K562 (cell line): ENCODE data around the gene ECM1. TPM values are rescaled to one million over a fixed set of nuclear protein-coding genes. Genes with fewer than 3 reads are reported as not detected.

ENCODE experiments used
- ATAC-seq: fragments of 200-7000 bp; cut with Tn5 transposase; 3 replicates; pipeline ENCODE4 v1.9.1; 2020; ENCODE audit warnings: moderate library complexity
- BruUV-seq: library from RNA; stranded (reverse); fragments of 400-500 nt; replicated peaks from 2 replicates; lab custom pipeline; 2021; lab: Mats Ljungman, UMichigan
- CTCF ChIA-PET: fragments of 300-600 bp; formaldehyde crosslinking; extraction: SDS; loops from one replicate; lab custom pipeline; 2021; ENCODE audit warnings: low intra/inter-chr PET ratio; lab: Yijun Ruan, JAX
- POLR2A ChIA-PET: fragments of 300-600, 350-650 bp; sonication (Branson Sonifier 250); formaldehyde crosslinking; extraction: SDS; loops from one replicate; lab custom pipeline; 2021; ENCODE audit warnings: antibody characterized with exemption, inconsistent platforms; lab: Yijun Ruan, JAX
- DNase-seq, 4 experiments: peaks; one replicate each; pipeline versions ENCODE4 v3.0.0 to v3.0.0-alpha.2; 2011 to 2018; ENCODE audit warnings: low spot score in 3 of 4, mixed read lengths in 3 of 4; ENCODE audit errors: extremely low read depth in 1 of 4
- FAIRE-seq: peaks from 2 replicates; lab custom pipeline; 2011; peaks lifted over from hg19 to GRCh38; lab: Jason Lieb, UNC
- H2AFZ ChIP-seq: 2 replicates; pipeline ENCODE4 v1.6.0; 2011; ENCODE audit warnings: low read depth, low read length, control low read depth, inconsistent platforms
- H3K27ac ChIP-seq: fragments of 200-600 bp; 3 replicates; pipeline ENCODE4 v1.8.0; 2011; ENCODE audit warnings: low read depth, mild to moderate bottlenecking, control low read depth, inconsistent platforms, low read length, moderate library complexity, mixed read lengths; ENCODE audit errors: extremely low read depth
- H3K27me3 ChIP-seq, 2 experiments: fragments of 300-600 bp in 1 of 2; 2 replicates in 1 of 2; 3 replicates in 1 of 2; pipeline versions ENCODE4 v1.6.0 to v1.8.0; 2011; ENCODE audit warnings: inconsistent platforms in 2 of 2, low read length in 2 of 2, mild to moderate bottlenecking in 1 of 2, mixed read lengths in 1 of 2, moderate library complexity in 1 of 2; ENCODE audit not compliant: control insufficient read depth in 2 of 2, insufficient read depth in 2 of 2
- H3K36me3 ChIP-seq: fragments of 300-600 bp; 3 replicates; pipeline ENCODE4 v1.8.0; 2011; ENCODE audit warnings: mild to moderate bottlenecking, low read length, inconsistent platforms; ENCODE audit not compliant: control insufficient read depth, insufficient read depth
- H3K4me1 ChIP-seq, 2 experiments: fragments of 200-600 bp in 1 of 2; replicated peaks in 1 of 2; 2 replicates in 1 of 2; 3 replicates in 1 of 2; pipeline versions ENCODE4 v1.5.1 to v1.8.0; 2011; ENCODE audit warnings: inconsistent platforms in 2 of 2, low read length in 2 of 2, mild to moderate bottlenecking in 1 of 2, mixed read lengths in 1 of 2, moderate library complexity in 1 of 2; ENCODE audit not compliant: control insufficient read depth in 2 of 2, insufficient read depth in 2 of 2
- H3K4me2 ChIP-seq: 2 replicates; pipeline ENCODE4 v1.6.1; 2011; ENCODE audit warnings: low read length, control low read depth, inconsistent platforms, mixed read lengths; ENCODE audit not compliant: insufficient read depth
- H3K4me3 ChIP-seq: fragments of 200-600 bp; sonication (generic), shearing (Covaris generic); 2 replicates; pipeline ENCODE4 v1.5.1; 2016; ENCODE audit warnings: control low read depth, inconsistent platforms
- H3K79me2 ChIP-seq: fragments of 200-600 bp; 3 replicates; pipeline ENCODE4 v1.8.0; 2011; ENCODE audit warnings: low read length, inconsistent platforms; ENCODE audit not compliant: control insufficient read depth, insufficient read depth
- H3K9ac ChIP-seq, 2 experiments: 2 replicates each; pipeline versions ENCODE4 v1.6.0 to v1.6.1; 2011; ENCODE audit warnings: low read depth in 2 of 2, low read length in 2 of 2, control low read depth in 1 of 2, inconsistent platforms in 1 of 2, mild to moderate bottlenecking in 1 of 2, mixed read lengths in 1 of 2; ENCODE audit not compliant: insufficient read depth in 1 of 2
- H3K9me1 ChIP-seq: one replicate; pipeline ENCODE4 v1.6.0; 2011; ENCODE audit warnings: inconsistent platforms, mild to moderate bottlenecking, low read length, moderate library complexity; ENCODE audit not compliant: control insufficient read depth, insufficient read depth
- H3K9me3 ChIP-seq: replicated peaks from 2 replicates; pipeline ENCODE4 v1.5.1; 2011; ENCODE audit warnings: low read depth, low read length, inconsistent platforms; ENCODE audit not compliant: control insufficient read depth, insufficient read depth
- H4K20me1 ChIP-seq: replicated peaks from 2 replicates; pipeline ENCODE4 v1.6.1; 2011; ENCODE audit warnings: low read length, inconsistent platforms, mixed read lengths; ENCODE audit not compliant: control insufficient read depth, insufficient read depth
- AFF1 ChIP-seq, 2 experiments: fragments of 450-650 bp; IDR thresholded peaks; 2 replicates each; pipeline ENCODE4 v1.6.1; 2018; ENCODE audit warnings: mild to moderate bottlenecking in 2 of 2, low read depth in 1 of 2; ENCODE audit not compliant: partially characterized antibody in 2 of 2
- CBX3 ChIP-seq, 2 experiments: IDR thresholded peaks; 1 replicate in 1 of 2; 2 replicates in 1 of 2; pipeline ENCODE4 v1.6.1; 2012; ENCODE audit warnings: inconsistent platforms in 2 of 2, low read length in 2 of 2, borderline replicate concordance in 1 of 2, control low read depth in 1 of 2
- CTCFL ChIP-seq: IDR thresholded peaks from 2 replicates; pipeline ENCODE4 v1.6.1; 2011; ENCODE audit warnings: borderline replicate concordance, low read depth, mild to moderate bottlenecking, moderate library complexity, low read length; ENCODE audit not compliant: insufficient read depth, poor library complexity, severe bottlenecking
- HDAC8 ChIP-seq: fragments of 450-650 bp; IDR thresholded peaks from 2 replicates; pipeline ENCODE4 v1.6.1; 2016; ENCODE audit warnings: mild to moderate bottlenecking, missing genetic modification characterization, moderate library complexity, missing compliant biosample characterization
- ZFX ChIP-seq: sonication (generic); formaldehyde crosslinking; IDR thresholded peaks from 2 replicates; pipeline ENCODE4 v1.8.0; 2022; ENCODE audit warnings: mild to moderate bottlenecking, missing genetic modification reagents, moderate library complexity
- ZNF551 ChIP-seq: fragments of 250-450 bp; sonication (Bioruptor Pico); IDR thresholded peaks from 2 replicates; pipeline ENCODE4 v1.5.0; 2021; ENCODE audit warnings: mild to moderate bottlenecking, moderate library complexity
- WGBS: fragments of 100-300 bp; shearing (Covaris generic); methylation state at CpG from one replicate; pipeline ENCODE4 v1.1.6; 2016; ENCODE audit warnings: low coverage, mixed read lengths; ENCODE audit not compliant: insufficient coverage; ENCODE audit errors: missing lambda C conversion rate; 5-methylcytosine and 5-hydroxymethylcytosine counted together
- in situ Hi-C: fragments of 300-500 bp; cut with MboI; formaldehyde crosslinking; loops from 4 replicates; pipeline ENCODE4 v1.15.0; 2018; ENCODE audit warnings: inconsistent platforms, mixed read lengths
- intact Hi-C: fragments of 100-400 bp; cut with micrococcal nuclease; formaldehyde crosslinking; loops from 2 replicates; pipeline ENCODE4 v1.14.2; 2022
- polyA plus RNA-seq, 8 experiments: library from polyadenylated mRNA; depleted of rRNA in 4 of 8; stranded (reverse) in 5 of 8; unstranded in 3 of 8; fragments of >200 nt; fragmentation: Nextera tagmentation in 2 of 8; fragmentation: Illumina TruSeq in 1 of 8; extraction: Ambion mirVana in 2 of 8; extraction: Trizol in 1 of 8; gene quantifications; 2 replicates each; pipeline versions ENCODE4 v1.2.1 to v1.2.3, GENCODE V29; 2011 to 2014; ENCODE audit warnings: inconsistent platforms in 1 of 8, missing spikeins in 1 of 8
- total RNA-seq, 7 experiments: library from RNA; depleted of rRNA in 6 of 7; stranded (reverse); fragments of >200 nt in 6 of 7; fragmentation: Illumina TruSeq in 2 of 7; extraction: Trizol in 2 of 7; gene quantifications; 2 replicates each; pipeline versions ENCODE4 v1.2.1 to v1.2.3, GENCODE V29; 2011 to 2021; ENCODE audit warnings: low replicate concordance in 1 of 7
- TF ChIP-seq, protein P1 (sequence below): fragments of 450-650 bp; IDR thresholded peaks from 2 replicates; pipeline ENCODE4 v1.6.1; 2017; ENCODE audit warnings: antibody characterized with exemption, mild to moderate bottlenecking

The ECM1 gene
- total and polyA plus RNA-seq, 9 of the 15 experiments (the other 6 are each of a cell fraction or from before 2014, with no cell fraction given): 6.6 to 52.2 (median 12.8) TPM

GRCh38 chr1:150537732-150538684, 30.1 kb downstream of the ECM1 start:
- Histone ChIP-seq H2AFZ (peak overlapping the region; percentile 82), H3K4me2 (no peak overlapping the region), H3K4me1 (peaks cover 4 to 20% of the 10 kb centered on the region in 2 experiments; a peak in 4 of 5 replicates), H3K27me3 (no peaks in the 10 kb centered on the region), H3K27ac (no peak overlapping the region; the same call in 2 of the 3 replicates), H3K9me1 (no peaks in the 10 kb centered on the region), H3K4me3 (no peak overlapping the region), H3K79me2 (no peaks in the 10 kb centered on the region), H4K20me1 (no peaks in the 10 kb centered on the region), H3K9me3 (no peaks in the 10 kb centered on the region), H3K9ac (peak overlapping the region in 1 of 2 experiments; percentile 79; a peak in 2 of 4 replicates), H3K36me3 (no peaks in the 10 kb centered on the region)
- FAIRE-seq: no peak
- BruUV-seq: no TSS peak
- WGBS: 76% methylated on average over 15 of the region's 17 CpGs
- DNase-seq: peak in 1 of 4 experiments; percentile 48
- POLR2A ChIA-PET: interaction anchor here (0.6 to 6.3 kb wide), 4 partner anchors 9 to 78 kb away, joined by 3 to 53 read pairs (median 6); partner anchors contain the start of genes ADAMTSL4 and FALEC
- ATAC-seq: peak; percentile 75
- intact Hi-C loops: no loop called here
- in situ Hi-C loops: no loop called here
- CTCF ChIA-PET: no interaction called here
- peak in 1 of 2 experiments; percentile 51 for TF ChIP-seq AFF1 (IDR thresholded peaks at IDR 0.05; ENCODE audit: low read depth in 1 of 2, partially characterized antibody in 2 of 2)
- no peak for TF ChIP-seq ZNF551
- TF ChIP-seq CBX3 (IDR thresholded peaks at IDR 0.05; ENCODE audit: borderline replicate concordance in 1 of 2, low read length in 2 of 2): no peak
- no peak for TF ChIP-seq HDAC8
- TF ChIP-seq, protein P1, sequence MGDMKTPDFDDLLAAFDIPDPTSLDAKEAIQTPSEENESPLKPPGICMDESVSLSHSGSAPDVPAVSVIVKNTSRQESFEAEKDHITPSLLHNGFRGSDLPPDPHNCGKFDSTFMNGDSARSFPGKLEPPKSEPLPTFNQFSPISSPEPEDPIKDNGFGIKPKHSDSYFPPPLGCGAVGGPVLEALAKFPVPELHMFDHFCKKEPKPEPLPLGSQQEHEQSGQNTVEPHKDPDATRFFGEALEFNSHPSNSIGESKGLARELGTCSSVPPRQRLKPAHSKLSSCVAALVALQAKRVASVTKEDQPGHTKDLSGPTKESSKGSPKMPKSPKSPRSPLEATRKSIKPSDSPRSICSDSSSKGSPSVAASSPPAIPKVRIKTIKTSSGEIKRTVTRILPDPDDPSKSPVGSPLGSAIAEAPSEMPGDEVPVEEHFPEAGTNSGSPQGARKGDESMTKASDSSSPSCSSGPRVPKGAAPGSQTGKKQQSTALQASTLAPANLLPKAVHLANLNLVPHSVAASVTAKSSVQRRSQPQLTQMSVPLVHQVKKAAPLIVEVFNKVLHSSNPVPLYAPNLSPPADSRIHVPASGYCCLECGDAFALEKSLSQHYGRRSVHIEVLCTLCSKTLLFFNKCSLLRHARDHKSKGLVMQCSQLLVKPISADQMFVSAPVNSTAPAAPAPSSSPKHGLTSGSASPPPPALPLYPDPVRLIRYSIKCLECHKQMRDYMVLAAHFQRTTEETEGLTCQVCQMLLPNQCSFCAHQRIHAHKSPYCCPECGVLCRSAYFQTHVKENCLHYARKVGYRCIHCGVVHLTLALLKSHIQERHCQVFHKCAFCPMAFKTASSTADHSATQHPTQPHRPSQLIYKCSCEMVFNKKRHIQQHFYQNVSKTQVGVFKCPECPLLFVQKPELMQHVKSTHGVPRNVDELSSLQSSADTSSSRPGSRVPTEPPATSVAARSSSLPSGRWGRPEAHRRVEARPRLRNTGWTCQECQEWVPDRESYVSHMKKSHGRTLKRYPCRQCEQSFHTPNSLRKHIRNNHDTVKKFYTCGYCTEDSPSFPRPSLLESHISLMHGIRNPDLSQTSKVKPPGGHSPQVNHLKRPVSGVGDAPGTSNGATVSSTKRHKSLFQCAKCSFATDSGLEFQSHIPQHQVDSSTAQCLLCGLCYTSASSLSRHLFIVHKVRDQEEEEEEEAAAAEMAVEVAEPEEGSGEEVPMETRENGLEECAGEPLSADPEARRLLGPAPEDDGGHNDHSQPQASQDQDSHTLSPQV: 0 out of 2 replicates have a peak, but pooled peaks have one; percentile 39
- TF ChIP-seq ZFX (CRISPR knock-in tag): peak; percentile 36; the same call in 1 of the 2 replicates
- peak; percentile 28 for TF ChIP-seq CTCFL
